GDM1 (cell line): Measurements from ENCODE around the gene C19orf12.
"Not testable (repeated sequence)": the region's sequence is repeated elsewhere in the genome, so short reads cannot be mapped to it uniquely, and the experiment has no call there.

ENCODE experiments used
- DNase-seq: peaks from one replicate; lab custom pipeline; 2025; lab: John Stamatoyannopoulos, UW

The C19orf12 gene

GRCh38 chr19:29727906-29728305, 12.8 kb upstream of the C19orf12 start:
- DNase-seq, result no peak

GRCh38 chr19:29724746-29725145, 9.7 kb upstream of the C19orf12 start:
- DNase-seq, result no peak

DNA sequence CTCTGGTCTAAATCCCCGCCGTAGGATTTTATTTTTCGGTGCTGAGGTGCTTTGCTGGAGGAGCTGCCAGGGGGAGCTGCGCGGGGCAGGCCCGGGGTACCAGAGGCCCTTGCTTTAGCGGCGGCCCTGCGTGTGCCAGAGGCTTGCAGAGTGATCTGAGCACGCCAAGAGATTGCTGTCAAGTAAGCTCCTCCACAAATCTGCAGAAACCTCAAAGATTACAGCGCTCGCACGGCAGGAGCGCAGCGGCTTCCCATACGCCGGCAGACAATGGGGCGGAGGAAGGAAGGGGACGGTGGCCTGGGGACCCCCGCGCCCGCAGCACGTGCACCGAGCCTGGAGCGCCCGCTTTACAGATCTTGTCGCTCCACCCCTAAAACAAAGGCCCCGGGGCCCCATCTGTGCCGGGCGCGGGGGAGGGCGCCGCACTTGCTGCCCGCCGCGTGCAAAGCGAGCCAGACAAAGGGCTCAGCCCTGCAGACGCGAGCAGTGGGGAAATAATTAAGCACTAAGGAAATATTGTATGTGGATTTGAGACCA, 9.1 kb upstream of the C19orf12 start:
- DNase-seq, result no peak

DNA sequence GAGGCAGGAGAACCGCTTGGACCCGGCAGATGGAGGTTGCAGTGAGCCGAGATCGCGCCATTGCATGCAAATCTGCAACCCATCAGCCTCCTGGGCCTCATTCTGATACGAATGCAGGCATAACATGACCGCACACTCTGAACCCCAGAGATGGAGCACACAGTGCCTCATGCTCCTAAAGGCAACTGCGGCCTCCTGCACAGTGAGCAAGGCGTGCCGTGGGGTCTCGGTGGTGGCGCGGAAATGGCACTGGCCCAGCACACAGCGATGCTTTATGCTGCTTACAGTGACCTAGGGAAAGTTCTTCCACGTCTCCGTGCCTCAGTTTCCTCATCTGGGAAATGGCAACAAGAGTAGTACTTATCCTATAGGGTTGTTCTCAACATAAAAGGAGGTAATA, 2.0 kb upstream of the C19orf12 start:
- no peak for DNase-seq

DNA sequence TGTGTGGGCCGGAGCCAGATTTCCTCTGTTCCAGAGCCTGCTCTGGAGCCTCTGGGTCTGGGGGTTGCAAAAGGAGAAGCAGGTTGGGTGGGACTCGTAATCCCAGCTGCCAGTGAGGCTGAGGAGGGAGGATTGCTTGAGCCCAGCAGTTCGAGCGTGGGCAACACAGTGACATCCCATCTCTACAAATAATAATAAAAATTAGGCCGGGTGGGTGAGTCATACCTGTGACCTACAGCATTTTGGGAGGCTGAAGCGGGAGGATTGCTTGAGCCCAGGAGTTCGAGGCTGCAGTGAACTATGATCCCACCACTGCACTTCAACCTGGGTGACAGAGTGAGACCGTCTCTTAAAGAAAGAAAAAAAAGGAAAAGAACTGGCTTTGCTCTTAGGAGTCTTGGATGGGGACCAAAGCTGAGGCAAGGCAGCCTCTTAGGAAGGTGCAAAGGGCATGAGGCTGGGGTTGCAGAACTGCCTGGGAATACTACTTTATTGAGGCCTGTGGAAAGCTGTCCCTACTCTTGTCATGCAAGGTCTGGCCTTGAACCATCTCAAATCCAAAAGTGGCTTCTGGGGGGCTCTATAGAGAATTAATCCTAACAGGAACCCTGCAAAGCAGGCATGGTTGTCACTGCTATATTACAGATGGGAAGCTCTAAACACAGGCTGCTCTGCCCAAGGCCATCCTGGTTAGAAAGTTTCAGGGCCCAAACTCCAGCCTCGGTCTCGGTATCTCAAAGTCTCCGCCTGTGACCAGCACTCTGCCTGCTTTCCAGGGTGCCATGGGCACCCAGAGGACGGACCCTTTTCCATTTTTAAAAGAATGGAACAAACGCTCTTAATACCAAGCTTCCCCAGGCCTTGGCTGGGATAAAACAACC, 880 bp upstream of the C19orf12 start:
- DNase-seq, result no peak

DNA sequence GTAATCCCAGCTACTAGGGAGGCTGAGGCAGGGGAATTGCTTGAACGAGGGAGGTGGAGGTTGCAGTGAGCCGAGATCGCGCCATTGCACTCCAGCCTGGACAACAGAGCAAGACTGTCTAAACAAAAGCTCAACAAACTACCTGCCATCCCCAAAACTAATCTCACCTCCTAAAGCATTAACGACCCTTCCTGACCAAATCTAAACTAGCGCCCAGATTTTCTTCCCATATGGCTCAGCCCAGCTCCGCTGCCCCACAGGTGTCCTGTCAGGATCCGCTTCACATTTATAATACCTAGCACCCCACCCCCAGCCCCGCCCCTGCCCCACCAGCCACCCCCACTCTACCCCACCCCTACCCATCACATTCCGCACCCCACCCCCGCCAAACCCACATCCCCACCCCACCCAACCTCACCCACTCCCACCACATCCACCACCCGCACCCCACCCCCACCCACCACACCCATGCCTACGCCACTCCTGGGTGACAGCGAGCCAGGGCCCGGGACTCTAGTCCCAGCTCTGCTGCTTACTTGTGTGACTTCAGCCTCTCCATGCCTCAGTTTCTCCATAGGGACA, 599 bp downstream of the C19orf12 start:
- no peak for DNase-seq

- DNase-seq, result no peak
Measured at GRCh38 chr19:29712744-29713516, 2.1 kb downstream of the C19orf12 start.

DNA sequence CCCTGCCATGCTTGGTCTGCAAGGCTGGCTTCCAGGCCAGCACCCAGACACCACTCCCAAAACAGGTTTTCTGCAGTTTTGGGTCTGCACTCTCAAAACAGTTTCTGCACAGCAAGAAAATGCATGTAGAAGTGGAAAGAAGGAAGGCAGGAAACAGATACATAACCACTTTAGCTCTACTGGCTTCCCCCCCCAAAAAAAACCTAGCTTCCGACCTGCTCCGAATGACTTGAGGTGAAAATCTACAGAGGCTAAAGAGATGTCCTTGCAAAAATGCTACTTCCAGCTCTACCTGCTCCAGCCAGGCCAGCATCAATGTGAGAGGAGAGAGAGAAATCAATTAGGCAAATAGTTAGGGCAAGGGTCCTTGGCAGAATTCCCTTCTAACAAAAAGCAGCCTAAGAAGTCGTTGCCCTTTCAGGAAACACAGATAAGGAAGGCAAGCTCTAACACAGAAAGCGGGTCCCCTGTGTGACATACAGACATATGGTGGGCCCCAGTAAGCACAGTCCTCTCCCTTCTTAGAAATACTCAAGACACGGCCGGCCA, 3.4 kb downstream of the C19orf12 start:
- no peak for DNase-seq

DNA sequence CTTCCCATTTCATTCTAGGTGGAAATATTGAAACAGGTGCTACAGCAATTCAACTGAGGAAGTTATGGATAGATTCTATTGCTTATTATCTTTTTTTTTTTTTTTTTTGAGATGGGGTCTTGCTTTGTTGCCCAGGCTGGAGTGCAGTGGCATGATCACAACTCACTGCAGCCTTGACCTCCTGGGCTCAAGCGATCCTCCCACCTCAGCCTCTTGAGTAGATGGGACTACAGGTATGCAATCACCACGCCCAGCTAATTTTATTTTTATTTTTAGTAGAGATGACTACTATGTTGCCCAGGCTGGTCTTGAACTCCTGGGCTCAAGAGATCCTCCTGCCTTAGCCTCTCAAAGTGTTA, 5.6 kb downstream of the C19orf12 start:
- DNase-seq, result not testable (repeated sequence)

DNA sequence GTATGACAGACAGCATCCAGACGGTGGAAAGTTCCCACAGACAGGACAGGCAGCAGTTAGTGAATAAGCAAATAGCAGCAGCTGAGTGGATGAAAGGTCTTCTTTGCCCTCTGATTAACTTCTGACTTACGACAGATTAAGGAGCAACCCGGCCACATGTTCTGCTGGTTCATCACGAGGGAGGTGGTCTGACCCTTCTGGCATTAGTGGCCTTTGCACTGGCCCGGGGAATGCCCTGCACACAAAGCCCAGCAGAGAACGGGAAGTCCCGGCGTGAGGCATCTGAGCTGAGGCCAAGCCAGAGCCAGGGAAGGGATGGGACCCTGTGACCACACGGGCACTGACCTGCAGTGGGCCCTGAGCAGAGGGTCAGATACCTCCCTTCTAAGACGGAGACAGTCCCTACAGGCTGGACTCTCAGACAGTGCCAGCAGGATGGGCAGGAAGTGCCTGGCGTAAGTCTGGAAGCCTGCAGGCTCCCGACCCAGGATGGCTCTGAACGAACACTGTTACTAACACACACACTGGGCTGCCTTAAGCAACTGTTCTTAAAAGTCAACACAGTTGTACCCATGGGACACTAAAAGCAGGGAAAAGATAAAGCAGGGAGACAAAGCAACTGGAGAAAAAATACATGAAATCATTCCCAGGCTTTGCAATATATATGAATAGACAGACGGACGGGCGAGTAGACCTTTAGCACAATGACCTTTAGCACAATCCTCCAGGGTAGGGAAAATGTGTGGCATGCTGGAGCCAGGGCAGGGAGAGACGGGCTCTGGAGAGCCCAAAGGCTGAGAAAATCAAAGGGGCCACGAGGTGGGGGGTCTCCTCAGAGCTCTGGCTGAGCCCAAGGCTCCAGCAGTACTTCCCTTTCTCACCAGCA, 6.3 kb downstream of the C19orf12 start:
- no peak for DNase-seq

- no peak for DNase-seq
Measured at GRCh38 chr19:29706635-29707034, 8.4 kb downstream of the C19orf12 start.

DNA sequence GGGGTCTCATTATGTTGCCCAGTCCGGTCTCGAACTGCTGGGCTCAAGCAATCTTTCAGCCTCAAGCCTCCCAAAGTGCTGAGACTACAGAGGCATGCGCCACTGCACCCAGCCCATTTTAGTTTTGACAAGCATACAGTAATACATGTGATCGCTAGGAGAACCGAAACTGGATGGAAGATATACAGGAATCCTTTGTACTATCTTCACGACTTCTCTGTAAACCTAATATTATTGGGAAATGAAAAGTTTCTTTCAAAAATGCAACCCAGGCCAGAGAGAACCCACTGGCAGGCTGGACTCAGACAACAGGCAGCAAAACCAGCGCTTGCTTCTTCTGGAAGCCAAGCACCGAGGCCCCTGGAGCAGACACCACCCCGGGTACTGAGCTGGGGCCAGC, 9.4 kb downstream of the C19orf12 start:
- DNase-seq, result no peak

- no peak for DNase-seq
Measured at GRCh38 chr19:29704562-29705558, 10.2 kb downstream of the C19orf12 start.

GRCh38 chr19:29702963-29703320, 12.1 kb downstream of the C19orf12 start:
- no peak for DNase-seq

DNA sequence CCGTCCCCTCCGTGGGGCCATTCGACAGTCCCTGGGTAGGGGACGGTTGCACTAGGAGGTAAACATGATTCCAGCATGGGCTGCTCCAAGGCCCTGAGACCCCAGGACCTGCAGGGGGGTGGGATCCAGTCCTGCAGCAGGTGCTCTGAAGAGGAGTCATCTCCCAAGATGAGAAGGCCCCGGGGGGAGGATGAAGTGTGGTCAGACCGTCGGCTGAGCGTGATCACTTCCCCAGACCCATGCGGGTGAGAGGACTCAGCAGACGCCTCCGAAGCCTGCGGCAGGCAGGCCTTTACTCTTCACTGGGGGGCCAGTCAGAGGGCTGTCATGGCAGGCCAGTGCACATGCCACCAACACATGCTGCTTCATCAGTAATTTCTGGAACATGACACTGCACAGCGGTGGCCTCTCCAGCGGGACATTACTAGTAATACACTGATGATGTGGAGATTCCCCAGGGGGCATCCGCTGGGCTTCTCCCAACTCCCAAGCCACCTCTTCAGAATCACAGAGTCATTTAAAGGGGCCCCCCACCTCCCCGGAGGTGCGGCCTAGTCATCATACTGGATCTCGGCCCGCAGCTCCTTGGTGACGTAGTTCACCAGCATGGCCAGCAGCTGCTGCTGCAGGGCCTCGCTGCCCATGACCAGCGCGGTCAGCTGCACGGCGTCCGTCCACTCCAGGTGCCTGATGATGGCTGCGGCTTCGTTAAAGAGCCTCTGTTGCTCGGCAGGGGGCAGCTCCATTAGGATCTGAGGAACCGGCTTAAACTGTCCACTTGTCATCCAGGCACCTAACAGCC, 12.7 kb downstream of the C19orf12 start:
- DNase-seq, result no peak

DNA sequence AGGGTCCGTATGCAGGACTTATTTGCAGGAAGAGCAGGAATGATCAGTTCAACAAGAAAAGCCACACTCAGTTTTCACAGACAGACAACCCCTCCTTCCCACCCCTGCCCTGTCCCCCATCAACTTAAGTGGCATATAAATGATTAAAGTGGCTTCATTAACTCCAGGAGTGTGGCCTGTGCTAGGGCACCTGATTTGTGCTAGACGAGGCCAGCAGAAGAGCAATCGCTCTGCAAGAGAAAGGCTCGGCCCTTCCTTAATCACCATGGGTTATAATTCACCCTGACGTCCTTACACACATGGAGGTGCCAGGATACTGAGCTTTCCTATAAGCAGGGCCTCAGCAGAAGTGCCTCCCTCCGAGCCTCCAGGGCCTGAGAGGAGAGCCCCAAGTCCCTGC, 14.6 kb downstream of the C19orf12 start:
- DNase-seq, result no peak

DNA sequence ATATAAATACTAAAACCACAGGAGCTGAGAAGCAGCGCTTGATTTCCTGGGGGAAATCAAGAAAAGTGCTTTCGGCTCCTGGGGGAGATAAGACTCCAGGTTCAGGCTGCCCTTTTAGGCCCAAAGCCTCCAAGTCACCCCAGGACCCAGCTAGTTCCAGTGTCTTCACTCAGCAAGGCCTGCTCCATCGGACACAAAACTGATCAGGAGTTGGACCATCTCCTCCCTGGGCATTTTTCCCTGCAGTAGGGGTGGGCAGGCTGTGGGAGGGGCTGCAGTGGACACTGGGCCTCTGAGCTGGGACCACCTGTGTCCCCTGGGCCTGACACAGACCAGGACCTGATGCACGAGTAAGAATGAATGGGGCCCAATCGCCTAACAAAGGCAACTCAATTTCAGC, 15.2 kb downstream of the C19orf12 start:
- no peak for DNase-seq

GRCh38 chr19:29697523-29698261, 17.4 kb downstream of the C19orf12 start:
- DNase-seq, result no peak

GRCh38 chr19:29696565-29696846, 18.6 kb downstream of the C19orf12 start:
- no peak for DNase-seq
